Neutrophil (primary cell): ENCODE results near the gene MAGEB5.
"Not testable (repeated sequence)": the region's sequence is repeated elsewhere in the genome, so short reads cannot be mapped to it uniquely, and the experiment has no call there.

Experiments used
- H3K27ac ChIP-seq: fragments of 200-600 bp; sonication (generic); 2 replicates; pipeline ENCODE4 v1.5.1; 2016; ENCODE audit warnings: mild to moderate bottlenecking, moderate library complexity
- H3K27me3 ChIP-seq: fragments of 200-600 bp; sonication (generic); 2 replicates; pipeline ENCODE4 v1.6.0; 2016; ENCODE audit warnings: mild to moderate bottlenecking
- H3K36me3 ChIP-seq: fragments of 200-600 bp; sonication (generic); 2 replicates; pipeline ENCODE4 v1.5.1; 2017
- H3K4me1 ChIP-seq, 2 experiments: fragments of 200-600 bp in 1 of 2; sonication (generic) in 1 of 2; 1 replicate in 1 of 2; 2 replicates in 1 of 2; pipeline versions ENCODE4 v1.5.1 to v1.6.1; 2013 to 2016; ENCODE audit warnings: low read depth in 1 of 2, low read length in 1 of 2, mild to moderate bottlenecking in 1 of 2, moderate library complexity in 1 of 2; ENCODE audit not compliant: control insufficient read depth in 1 of 2, insufficient read depth in 1 of 2
- H3K4me3 ChIP-seq, 2 experiments: fragments of 200-600 bp in 1 of 2; sonication (generic) in 1 of 2; 1 replicate in 1 of 2; 2 replicates in 1 of 2; pipeline ENCODE4 v1.5.1; 2013 to 2016; ENCODE audit warnings: low read depth in 1 of 2, low read length in 1 of 2, mild to moderate bottlenecking in 1 of 2, moderate library complexity in 1 of 2
- H3K9me3 ChIP-seq: fragments of 200-600 bp; sonication (generic); 2 replicates; pipeline ENCODE4 v1.5.1; 2016
- CTCF ChIP-seq: fragments of 200-600 bp; sonication (generic); IDR thresholded peaks from 2 replicates; pipeline ENCODE4 v1.5.1; 2016; ENCODE audit warnings: antibody characterized with exemption

MAGEB5 gene

GRCh38 chrX:26215869-26216268, at the start of gene MAGEB5:
Gene MAGEB5 (plus strand): TSS chrX:26216169. CDS start chrX:26217302, 1,133 bp downstream.
- Histone ChIP-seq H3K4me3 (no peak within 1 kb of the TSS), H3K4me1 (no peaks in the 10 kb centered on the region), H3K9me3 (no peaks in the 10 kb centered on the region), H3K27ac (no peak within 1 kb of the TSS), H3K27me3 (no peaks in the 10 kb centered on the region), H3K36me3 (no peaks in the 10 kb centered on the region)
- no peak for TF ChIP-seq CTCF

- no peak within 1 kb of the TSS for H3K4me3 ChIP-seq
- H3K4me1 ChIP-seq: no peaks in the 10 kb centered on the region
- no peak for TF ChIP-seq CTCF
- no peaks in the 10 kb centered on the region for H3K36me3 ChIP-seq
- H3K9me3 ChIP-seq: no peaks in the 10 kb centered on the region
- no peak within 1 kb of the TSS for H3K27ac ChIP-seq
- H3K27me3 ChIP-seq: no peaks in the 10 kb centered on the region
These were observed 23.8 kb upstream of the MAGEB5 start, which contains the start of gene MAGEB6 for GRCh38 chrX:26192204-26192603. Gene MAGEB6 (plus strand): TSS chrX:26192440. CDS start chrX:26193847, 1,407 bp downstream.

GRCh38 chrX:26203561-26203960, 12.4 kb upstream of the MAGEB5 start:
- no peak overlapping the region for H3K27ac ChIP-seq
- no peaks in the 10 kb centered on the region for H3K27me3 ChIP-seq
- no peaks in the 10 kb centered on the region for H3K4me1 ChIP-seq
- H3K36me3 ChIP-seq: no peaks in the 10 kb centered on the region
- no peak overlapping the region for H3K4me3 ChIP-seq
- no peak for TF ChIP-seq CTCF
- H3K9me3 ChIP-seq: no peaks in the 10 kb centered on the region

GRCh38 chrX:26204717-26205116, 11.3 kb upstream of the MAGEB5 start:
- not testable (repeated sequence) for H3K36me3 ChIP-seq, H3K27ac ChIP-seq, H3K9me3 ChIP-seq, H3K4me1 ChIP-seq, H3K27me3 ChIP-seq, H3K4me3 ChIP-seq

GRCh38 chrX:26208012-26208411, 8.0 kb upstream of the MAGEB5 start:
- H3K9me3 ChIP-seq: no peaks in the 10 kb centered on the region
- no peaks in the 10 kb centered on the region for H3K4me1 ChIP-seq
- no peaks in the 10 kb centered on the region for H3K36me3 ChIP-seq
- no peak overlapping the region for H3K4me3 ChIP-seq
- H3K27ac ChIP-seq: no peak overlapping the region
- no peak for TF ChIP-seq CTCF
- no peaks in the 10 kb centered on the region for H3K27me3 ChIP-seq

GRCh38 chrX:26219351-26219750, 3.4 kb downstream of the MAGEB5 start:
- H3K36me3 ChIP-seq: no peaks in the 10 kb centered on the region
- H3K27ac ChIP-seq: no peak overlapping the region
- H3K4me3 ChIP-seq: no peak overlapping the region
- no peak for TF ChIP-seq CTCF
- H3K27me3 ChIP-seq: no peaks in the 10 kb centered on the region
- H3K9me3 ChIP-seq: no peaks in the 10 kb centered on the region
- H3K4me1 ChIP-seq: no peaks in the 10 kb centered on the region
